ENCODE results near the gene NUDT8.

- TF ChIP-seq CTCF (IDR thresholded peaks at IDR 0.05) (no peak), POLR2A (IDR thresholded peaks at IDR 0.05) (no peak)
Observed at GRCh38 chr11:67627441-67627811, 2.3 kb downstream of the NUDT8 start.
